A549 (cell line): Measurements from ENCODE around the gene ERCC6L.

Experiments used
- JUN ChIP-seq, 2 experiments: fragments of >200 bp; sonication (Bioruptor Twin); formaldehyde crosslinking; IDR thresholded peaks; 2 replicates in 1 of 2; 3 replicates in 1 of 2; pipeline ENCODE4 v1.6.1; 2016 to 2017
- KDM1A ChIP-seq: fragments of 200-600 bp; sonication (generic); IDR thresholded peaks from 2 replicates; pipeline ENCODE4 v1.6.1; 2016; ENCODE audit warnings: low read depth, mild to moderate bottlenecking
- MAX ChIP-seq: IDR thresholded peaks from 2 replicates; pipeline ENCODE4 v1.6.1; 2012
- MAZ ChIP-seq: fragments of 150-350 bp; IDR thresholded peaks from 2 replicates; pipeline ENCODE4 v1.6.1; 2014; ENCODE audit warnings: antibody characterized with exemption, low read depth, low read length, borderline replicate concordance
- MYC ChIP-seq: IDR thresholded peaks from 2 replicates; pipeline ENCODE4 v1.6.1; 2012; ENCODE audit warnings: mild to moderate bottlenecking, inconsistent platforms, low read length, improper control_type of control experiment, borderline replicate concordance
- POLR2A ChIP-seq: IDR thresholded peaks from 2 replicates; pipeline ENCODE4 v1.6.1; 2012; ENCODE audit warnings: mild to moderate bottlenecking, low read length
- SREBF2 ChIP-seq: fragments of 450-650 bp; IDR thresholded peaks from 2 replicates; pipeline ENCODE4 v1.6.1; 2014; ENCODE audit warnings: mild to moderate bottlenecking, moderate library complexity
- TF ChIP-seq, protein P1 (sequence below): fragments of >200 bp; sonication (Bioruptor Twin); formaldehyde crosslinking; IDR thresholded peaks from 3 replicates; pipeline ENCODE4 v1.5.1; 2016

- TF ChIP-seq MAX (no peak), POLR2A (no peak), MYC (no peak), JUN (IDR thresholded peaks at IDR 0.05) (no peak), MAZ (no peak), KDM1A (no peak), SREBF2 (no peak)
- TF ChIP-seq, protein P1, sequence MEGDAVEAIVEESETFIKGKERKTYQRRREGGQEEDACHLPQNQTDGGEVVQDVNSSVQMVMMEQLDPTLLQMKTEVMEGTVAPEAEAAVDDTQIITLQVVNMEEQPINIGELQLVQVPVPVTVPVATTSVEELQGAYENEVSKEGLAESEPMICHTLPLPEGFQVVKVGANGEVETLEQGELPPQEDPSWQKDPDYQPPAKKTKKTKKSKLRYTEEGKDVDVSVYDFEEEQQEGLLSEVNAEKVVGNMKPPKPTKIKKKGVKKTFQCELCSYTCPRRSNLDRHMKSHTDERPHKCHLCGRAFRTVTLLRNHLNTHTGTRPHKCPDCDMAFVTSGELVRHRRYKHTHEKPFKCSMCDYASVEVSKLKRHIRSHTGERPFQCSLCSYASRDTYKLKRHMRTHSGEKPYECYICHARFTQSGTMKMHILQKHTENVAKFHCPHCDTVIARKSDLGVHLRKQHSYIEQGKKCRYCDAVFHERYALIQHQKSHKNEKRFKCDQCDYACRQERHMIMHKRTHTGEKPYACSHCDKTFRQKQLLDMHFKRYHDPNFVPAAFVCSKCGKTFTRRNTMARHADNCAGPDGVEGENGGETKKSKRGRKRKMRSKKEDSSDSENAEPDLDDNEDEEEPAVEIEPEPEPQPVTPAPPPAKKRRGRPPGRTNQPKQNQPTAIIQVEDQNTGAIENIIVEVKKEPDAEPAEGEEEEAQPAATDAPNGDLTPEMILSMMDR = no peak
Observed at GRCh38 chrX:72236841-72237240, 2.0 kb downstream of the ERCC6L start.
